ENCODE results near the gene CADPS2.

GRCh38 chr7:122682815-122683550 lies 203.3 kb downstream of the CADPS2 start:
- no peak for TF ChIP-seq YY1 (IDR thresholded peaks at IDR 0.05; ENCODE audit: low read depth)
- TF ChIP-seq CREB1 (IDR thresholded peaks at IDR 0.05; ENCODE audit: low read depth) = no peak
- TF ChIP-seq MAX (IDR thresholded peaks at IDR 0.05) = no peak
- TF ChIP-seq EGR1 (IDR thresholded peaks at IDR 0.05) = no peak
